ENCODE data around the gene NRROS.

NRROS gene

DNA sequence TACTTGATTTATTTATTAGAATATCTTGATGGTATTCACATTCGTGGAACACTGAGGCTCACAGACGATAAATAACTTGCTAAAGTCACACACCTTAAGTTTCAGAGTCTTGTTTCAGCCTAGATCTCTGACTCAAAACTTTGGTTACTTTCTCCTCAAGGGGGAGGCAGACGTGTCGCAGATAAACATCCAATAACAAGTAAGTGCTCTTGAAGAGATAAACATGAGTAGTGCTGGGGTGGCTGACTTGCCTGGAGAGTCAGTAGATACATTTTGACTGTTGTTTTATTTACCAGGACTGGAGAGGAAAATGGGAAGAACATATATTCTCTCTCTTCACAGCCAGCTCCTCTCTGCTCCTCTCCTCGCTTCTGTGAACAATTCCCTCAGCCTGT, 39.8 kb upstream of the NRROS start:
- no peaks in the 10 kb centered on the region for H3K79me2 ChIP-seq (ENCODE audit: insufficient read depth, low read length)
- no peak overlapping the region for H3K27ac ChIP-seq (ENCODE audit: low read depth, low read length)
- H3K27me3 ChIP-seq (ENCODE audit: low read length): no peaks in the 10 kb centered on the region
- no peak overlapping the region for H3K9ac ChIP-seq (ENCODE audit: low read length)
- no peak overlapping the region for H3K4me2 ChIP-seq (ENCODE audit: low read depth, low read length, poor library complexity, severe bottlenecking)
- no peaks in the 10 kb centered on the region for H4K20me1 ChIP-seq (ENCODE audit: low read depth, low read length)
- no peak for TF ChIP-seq EZH2phosphoT487 (conservative IDR thresholded peaks at IDR 0.05; ENCODE audit: low read length)
- no peaks in the 10 kb centered on the region for H3K9me3 ChIP-seq (ENCODE audit: insufficient read depth, low read length)
- no peaks in the 10 kb centered on the region for H3K9me2 ChIP-seq (replicated peaks; ENCODE audit: insufficient read depth, low read length)
- H2AFZ ChIP-seq (ENCODE audit: low read depth, low read length, severe bottlenecking): no peak overlapping the region
- H3K36me3 ChIP-seq (ENCODE audit: low read length): no peaks in the 10 kb centered on the region
- H3F3A ChIP-seq (ENCODE audit: insufficient read depth): no peaks in the 10 kb centered on the region
- H3K4me3 ChIP-seq (ENCODE audit: insufficient read depth, low read length, poor library complexity, severe bottlenecking): no peak overlapping the region

- H3K36me3 ChIP-seq (ENCODE audit: low read length): no peaks in the 10 kb centered on the region
- H3K4me3 ChIP-seq (ENCODE audit: insufficient read depth, low read length, poor library complexity, severe bottlenecking): no peak overlapping the region
- H3K79me2 ChIP-seq (ENCODE audit: insufficient read depth, low read length): no peaks in the 10 kb centered on the region
- H3K9me3 ChIP-seq (ENCODE audit: insufficient read depth, low read length): no peaks in the 10 kb centered on the region
- H3K9me2 ChIP-seq (replicated peaks; ENCODE audit: insufficient read depth, low read length): no peaks in the 10 kb centered on the region
- H3K4me2 ChIP-seq (ENCODE audit: low read depth, low read length, poor library complexity, severe bottlenecking): no peak overlapping the region
- no peak overlapping the region for H3K9ac ChIP-seq (ENCODE audit: low read length)
- H2AFZ ChIP-seq (ENCODE audit: low read depth, low read length, severe bottlenecking): no peak overlapping the region
- no peak overlapping the region for H3K27ac ChIP-seq (ENCODE audit: low read depth, low read length)
- H4K20me1 ChIP-seq (ENCODE audit: low read depth, low read length): no peaks in the 10 kb centered on the region
- H3F3A ChIP-seq (ENCODE audit: insufficient read depth): no peaks in the 10 kb centered on the region
- H3K27me3 ChIP-seq (ENCODE audit: low read length): no peaks in the 10 kb centered on the region
- no peak for TF ChIP-seq EZH2phosphoT487 (conservative IDR thresholded peaks at IDR 0.05; ENCODE audit: low read length)
- no peak for TF ChIP-seq CTCF (IDR thresholded peaks at IDR 0.05; ENCODE audit: insufficient read depth, low read length, poor library complexity, severe bottlenecking)
Observed at GRCh38 chr3:196600359-196600758, 39.1 kb upstream of the NRROS start.

- Histone ChIP-seq H3K9ac (ENCODE audit: low read length) (no peak overlapping the region), H4K20me1 (ENCODE audit: low read depth, low read length) (no peaks in the 10 kb centered on the region), H3K4me2 (ENCODE audit: low read depth, low read length, poor library complexity, severe bottlenecking) (no peak overlapping the region), H3K27me3 (ENCODE audit: low read length) (no peaks in the 10 kb centered on the region), H3K27ac (ENCODE audit: low read depth, low read length) (no peak overlapping the region), H3K9me2 (replicated peaks; ENCODE audit: insufficient read depth, low read length) (no peaks in the 10 kb centered on the region), H3K9me3 (ENCODE audit: insufficient read depth, low read length) (no peaks in the 10 kb centered on the region), H3K36me3 (ENCODE audit: low read length) (no peaks in the 10 kb centered on the region), H3K79me2 (ENCODE audit: insufficient read depth, low read length) (no peaks in the 10 kb centered on the region), H3F3A (ENCODE audit: insufficient read depth) (no peaks in the 10 kb centered on the region), H2AFZ (ENCODE audit: low read depth, low read length, severe bottlenecking) (no peak overlapping the region), H3K4me3 (ENCODE audit: insufficient read depth, low read length, poor library complexity, severe bottlenecking) (no peak overlapping the region)
- no peak for TF ChIP-seq EZH2phosphoT487 (conservative IDR thresholded peaks at IDR 0.05; ENCODE audit: low read length)
- TF ChIP-seq CTCF (IDR thresholded peaks at IDR 0.05; ENCODE audit: insufficient read depth, low read length, poor library complexity, severe bottlenecking): no peak
Observed at GRCh38 chr3:196602673-196603072, 36.8 kb upstream of the NRROS start.

DNA sequence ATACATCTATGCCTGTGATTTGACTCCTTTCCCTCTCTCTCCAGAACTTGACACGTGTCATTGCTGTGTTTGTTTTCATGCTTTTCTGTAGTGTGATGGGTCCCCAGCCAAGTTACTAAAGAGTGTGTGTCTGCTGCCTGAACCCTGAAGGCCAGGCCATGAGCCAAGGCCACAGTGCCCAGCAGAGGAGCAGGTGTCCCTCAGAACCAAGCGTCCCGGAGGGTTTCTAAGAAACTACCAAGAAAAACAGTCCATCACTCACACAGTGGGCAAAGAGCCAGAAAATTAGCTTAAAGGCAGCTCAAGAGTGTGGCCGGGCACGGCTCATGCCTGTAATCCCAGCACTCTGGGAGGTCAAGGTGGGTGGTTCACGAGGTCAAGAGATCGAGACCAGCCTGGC, 35.8 kb upstream of the NRROS start:
- Histone ChIP-seq H3K4me2 (ENCODE audit: low read depth, low read length, poor library complexity, severe bottlenecking) (no peak overlapping the region), H3K27ac (ENCODE audit: low read depth, low read length) (no peak overlapping the region), H4K20me1 (ENCODE audit: low read depth, low read length) (no peaks in the 10 kb centered on the region), H3K36me3 (ENCODE audit: low read length) (no peaks in the 10 kb centered on the region), H3K27me3 (ENCODE audit: low read length) (no peaks in the 10 kb centered on the region), H3K9me3 (ENCODE audit: insufficient read depth, low read length) (no peaks in the 10 kb centered on the region), H3K9ac (ENCODE audit: low read length) (no peak overlapping the region), H3K79me2 (ENCODE audit: insufficient read depth, low read length) (no peaks in the 10 kb centered on the region), H3F3A (ENCODE audit: insufficient read depth) (no peaks in the 10 kb centered on the region), H3K9me2 (replicated peaks; ENCODE audit: insufficient read depth, low read length) (no peaks in the 10 kb centered on the region), H3K4me3 (ENCODE audit: insufficient read depth, low read length, poor library complexity, severe bottlenecking) (no peak overlapping the region), H2AFZ (ENCODE audit: low read depth, low read length, severe bottlenecking) (no peak overlapping the region)
- no peak for TF ChIP-seq EZH2phosphoT487 (conservative IDR thresholded peaks at IDR 0.05; ENCODE audit: low read length)
- no peak for TF ChIP-seq CTCF (IDR thresholded peaks at IDR 0.05; ENCODE audit: insufficient read depth, low read length, poor library complexity, severe bottlenecking)

Data from SU-DHL-6 (cell line).